HEK293 (cell line): ENCODE results near the gene ZNF93.

Source experiments
- CTCF ChIA-PET: fragments of 350-600 bp; formaldehyde crosslinking; extraction: SDS; loops from one replicate; lab custom pipeline; 2021; ENCODE audit warnings: antibody characterized with exemption; lab: Yijun Ruan, JAX
- POLR2A ChIA-PET: fragments of 300-600 bp; formaldehyde crosslinking; extraction: SDS; loops from one replicate; lab custom pipeline; 2020; ENCODE audit warnings: antibody characterized with exemption, inconsistent platforms; lab: Yijun Ruan, JAX
- H3K27ac ChIP-seq: fragments of 200-500 bp; sonication (Bioruptor generic); 2 replicates; pipeline ENCODE4 v1.5.1; 2014; ENCODE audit warnings: low read depth, low read length, control low read depth, inconsistent platforms; ENCODE audit errors: extremely low read depth
- H3K36me3 ChIP-seq, 2 experiments: fragments of 200-500 bp in 1 of 2; sonication (Bioruptor generic) in 1 of 2; 1 replicate in 1 of 2; 2 replicates in 1 of 2; pipeline ENCODE4 v1.5.1; 2014 to 2017; ENCODE audit warnings: inconsistent platforms in 2 of 2, low read length in 2 of 2; ENCODE audit not compliant: control insufficient read depth in 2 of 2, insufficient read depth in 1 of 2
- H3K4me1 ChIP-seq: fragments of 200-500 bp; sonication (Bioruptor generic); 2 replicates; pipeline ENCODE4 v1.5.1; 2014; ENCODE audit warnings: mild to moderate bottlenecking, low read length, inconsistent platforms; ENCODE audit not compliant: control insufficient read depth, insufficient read depth
- H3K4me3 ChIP-seq: 2 replicates; pipeline ENCODE4 v1.5.1; 2011; ENCODE audit warnings: low read depth, mild to moderate bottlenecking, control low read depth, low read length, moderate library complexity
- H3K9me3 ChIP-seq: fragments of 200-500 bp; sonication (Bioruptor generic); 2 replicates; pipeline ENCODE4 v1.5.1; 2014; ENCODE audit warnings: low read depth, low read length, inconsistent platforms; ENCODE audit not compliant: control insufficient read depth, insufficient read depth
- PRDM1 ChIP-seq: fragments of 450-650 bp; formaldehyde crosslinking; IDR thresholded peaks from 2 replicates; pipeline ENCODE4; 2016; ENCODE audit warnings: missing biosample characterization, missing genetic modification characterization
- PRDM4 ChIP-seq: fragments of 450-650 bp; formaldehyde crosslinking; IDR thresholded peaks from 2 replicates; pipeline ENCODE4 v1.5.1; 2017; ENCODE audit warnings: missing biosample characterization, missing genetic modification characterization
- SALL2 ChIP-seq: fragments of 450-650 bp; formaldehyde crosslinking; IDR thresholded peaks from 2 replicates; pipeline ENCODE4 v1.5.0; 2017; ENCODE audit warnings: missing biosample characterization, mild to moderate bottlenecking, missing genetic modification characterization, borderline replicate concordance
- SCRT1 ChIP-seq: fragments of 450-650 bp; formaldehyde crosslinking; IDR thresholded peaks from 2 replicates; pipeline ENCODE4 v1.5.1; 2016; ENCODE audit warnings: missing biosample characterization, missing genetic modification characterization, borderline replicate concordance
- WT1 ChIP-seq: fragments of 450-650 bp; formaldehyde crosslinking; IDR thresholded peaks from 2 replicates; pipeline ENCODE4 v1.5.1; 2016; ENCODE audit warnings: missing biosample characterization, missing genetic modification characterization
- ZBTB8A ChIP-seq: fragments of 450-650 bp; formaldehyde crosslinking; IDR thresholded peaks from 2 replicates; pipeline ENCODE4 v1.5.1; 2016; ENCODE audit warnings: missing biosample characterization, missing genetic modification characterization
- ZNF146 ChIP-seq: fragments of 450-650 bp; formaldehyde crosslinking; IDR thresholded peaks from 2 replicates; pipeline ENCODE4 v1.5.1; 2016; ENCODE audit warnings: missing biosample characterization, missing genetic modification characterization
- ZNF16 ChIP-seq: fragments of 450-650 bp; formaldehyde crosslinking; IDR thresholded peaks from 2 replicates; pipeline ENCODE4 v1.5.1; 2016; ENCODE audit warnings: low read depth, missing biosample characterization, missing genetic modification characterization
- ZNF19 ChIP-seq: fragments of 450-650 bp; formaldehyde crosslinking; IDR thresholded peaks from 2 replicates; pipeline ENCODE4; 2016; ENCODE audit warnings: missing biosample characterization, missing genetic modification characterization, low read depth
- ZNF2 ChIP-seq: fragments of 450-650 bp; formaldehyde crosslinking; IDR thresholded peaks from 2 replicates; pipeline ENCODE4 v1.5.1; 2016; ENCODE audit warnings: missing biosample characterization, missing genetic modification characterization
- ZNF302 ChIP-seq: fragments of 450-650 bp; formaldehyde crosslinking; IDR thresholded peaks from 2 replicates; pipeline ENCODE4 v1.5.1; 2016; ENCODE audit warnings: missing biosample characterization, missing genetic modification characterization, low read depth
- ZNF449 ChIP-seq: fragments of 450-650 bp; formaldehyde crosslinking; IDR thresholded peaks from 2 replicates; pipeline ENCODE4 v1.5.1; 2017; ENCODE audit warnings: missing biosample characterization, mild to moderate bottlenecking, missing genetic modification characterization, moderate library complexity
- ZNF501 ChIP-seq: fragments of 450-650 bp; formaldehyde crosslinking; IDR thresholded peaks from 2 replicates; pipeline ENCODE4 v1.5.1; 2016; ENCODE audit warnings: missing biosample characterization, missing genetic modification characterization
- ZNF560 ChIP-seq: fragments of 450-650 bp; formaldehyde crosslinking; IDR thresholded peaks from 2 replicates; pipeline ENCODE4 v1.5.1; 2017; ENCODE audit warnings: missing biosample characterization, missing genetic modification characterization, borderline replicate concordance
- ZNF610 ChIP-seq: fragments of 450-650 bp; formaldehyde crosslinking; IDR thresholded peaks from 2 replicates; pipeline ENCODE4 v1.5.1; 2016; ENCODE audit warnings: missing biosample characterization, missing genetic modification characterization, borderline replicate concordance
- ZNF626 ChIP-seq: fragments of 450-650 bp; sonication (Bioruptor Pico); formaldehyde crosslinking; IDR thresholded peaks from 2 replicates; pipeline ENCODE4 v1.5.1; 2018; ENCODE audit warnings: missing biosample characterization, missing genetic modification characterization, inconsistent platforms
- ZNF692 ChIP-seq: fragments of 450-650 bp; formaldehyde crosslinking; IDR thresholded peaks from 2 replicates; pipeline ENCODE4 v1.5.1; 2016; ENCODE audit warnings: missing biosample characterization, missing genetic modification characterization
- ZNF701 ChIP-seq: fragments of 450-650 bp; formaldehyde crosslinking; IDR thresholded peaks from 2 replicates; pipeline ENCODE4 v1.5.1; 2016; ENCODE audit warnings: missing biosample characterization, missing genetic modification characterization
- ZNF776 ChIP-seq: fragments of 450-650 bp; formaldehyde crosslinking; IDR thresholded peaks from 2 replicates; pipeline ENCODE4 v1.5.0; 2017; ENCODE audit warnings: missing biosample characterization, missing genetic modification characterization, borderline replicate concordance
- ZNF777 ChIP-seq: fragments of 450-650 bp; formaldehyde crosslinking; IDR thresholded peaks from 2 replicates; pipeline ENCODE4 v1.5.1; 2017; ENCODE audit warnings: missing biosample characterization, missing genetic modification characterization, borderline replicate concordance
- ZNF785 ChIP-seq: fragments of 450-650 bp; formaldehyde crosslinking; IDR thresholded peaks from 2 replicates; pipeline ENCODE4 v1.5.1; 2016; ENCODE audit warnings: missing biosample characterization, missing genetic modification characterization
- ZNF830 ChIP-seq: fragments of 450-650 bp; IDR thresholded peaks from 2 replicates; pipeline ENCODE4 v1.5.0; 2018; ENCODE audit warnings: missing biosample characterization, missing genetic modification characterization, low read depth, mild to moderate bottlenecking, moderate library complexity
- ZNF843 ChIP-seq: fragments of 450-650 bp; formaldehyde crosslinking; IDR thresholded peaks from 2 replicates; pipeline ENCODE4 v1.5.1; 2016; ENCODE audit warnings: missing biosample characterization, missing genetic modification characterization
- ZSCAN30 ChIP-seq: fragments of 450-650 bp; IDR thresholded peaks from 2 replicates; pipeline ENCODE4 v1.5.1; 2018; ENCODE audit warnings: missing biosample characterization, mild to moderate bottlenecking, missing genetic modification characterization, moderate library complexity
- TF ChIP-seq, protein P1 (sequence below): fragments of 450-650 bp; formaldehyde crosslinking; IDR thresholded peaks from 2 replicates; pipeline ENCODE4 v1.5.1; 2016; ENCODE audit warnings: missing biosample characterization, missing genetic modification characterization
- TF ChIP-seq, protein P2 (sequence below): fragments of 450-650 bp; formaldehyde crosslinking; IDR thresholded peaks from 2 replicates; pipeline ENCODE4 v1.5.1; 2016; ENCODE audit warnings: missing biosample characterization, missing genetic modification characterization

ZNF93 gene

GRCh38 chr19:19946226-19946625 is 45.5 kb downstream of the ZNF93 start:
- Histone ChIP-seq H3K4me3 (no peak overlapping the region), H3K4me1 (no peaks in the 10 kb centered on the region), H3K36me3 (no peaks in the 10 kb centered on the region), H3K27ac (no peak overlapping the region), H3K9me3 (no peaks in the 10 kb centered on the region)
- no peak for TF ChIP-seq SALL2
- ChIA-PET POLR2A (no interaction called here), CTCF (no interaction called here)

GRCh38 chr19:19948800-19949199 is 48.1 kb downstream of the ZNF93 start:
- Histone ChIP-seq H3K9me3 (no peaks in the 10 kb centered on the region), H3K4me1 (no peaks in the 10 kb centered on the region), H3K36me3 (no peaks in the 10 kb centered on the region), H3K4me3 (no peak overlapping the region), H3K27ac (no peak overlapping the region)
- TF ChIP-seq ZSCAN30 (tag by site-specific recombination) (no peak), ZNF701 (tag by site-specific recombination) (no peak), ZNF610 (tag by site-specific recombination) (no peak), ZNF2 (tag by site-specific recombination) (no peak), ZNF146 (tag by site-specific recombination) (no peak), ZNF777 (tag by site-specific recombination) (no peak), PRDM1 (tag by site-specific recombination) (no peak), SALL2 (no peak), ZNF776 (tag by site-specific recombination) (no peak), ZNF560 (tag by site-specific recombination) (no peak), ZNF626 (tag by site-specific recombination) (no peak), ZNF19 (tag by site-specific recombination) (no peak), PRDM4 (tag by site-specific recombination) (no peak), ZNF302 (tag by site-specific recombination) (no peak), WT1 (tag by site-specific recombination) (no peak), SCRT1 (tag by site-specific recombination) (no peak)
- TF ChIP-seq, protein P1, sequence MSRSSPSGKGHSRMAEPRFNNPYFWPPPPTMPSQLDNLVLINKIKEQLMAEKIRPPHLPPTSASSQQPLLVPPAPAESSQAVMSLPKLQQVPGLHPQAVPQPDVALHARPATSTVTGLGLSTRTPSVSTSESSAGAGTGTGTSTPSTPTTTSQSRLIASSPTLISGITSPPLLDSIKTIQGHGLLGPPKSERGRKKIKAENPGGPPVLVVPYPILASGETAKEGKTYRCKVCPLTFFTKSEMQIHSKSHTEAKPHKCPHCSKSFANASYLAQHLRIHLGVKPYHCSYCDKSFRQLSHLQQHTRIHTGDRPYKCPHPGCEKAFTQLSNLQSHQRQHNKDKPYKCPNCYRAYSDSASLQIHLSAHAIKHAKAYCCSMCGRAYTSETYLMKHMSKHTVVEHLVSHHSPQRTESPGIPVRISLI = no peak
- TF ChIP-seq, protein P2, sequence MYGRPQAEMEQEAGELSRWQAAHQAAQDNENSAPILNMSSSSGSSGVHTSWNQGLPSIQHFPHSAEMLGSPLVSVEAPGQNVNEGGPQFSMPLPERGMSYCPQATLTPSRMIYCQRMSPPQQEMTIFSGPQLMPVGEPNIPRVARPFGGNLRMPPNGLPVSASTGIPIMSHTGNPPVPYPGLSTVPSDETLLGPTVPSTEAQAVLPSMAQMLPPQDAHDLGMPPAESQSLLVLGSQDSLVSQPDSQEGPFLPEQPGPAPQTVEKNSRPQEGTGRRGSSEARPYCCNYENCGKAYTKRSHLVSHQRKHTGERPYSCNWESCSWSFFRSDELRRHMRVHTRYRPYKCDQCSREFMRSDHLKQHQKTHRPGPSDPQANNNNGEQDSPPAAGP (tag by site-specific recombination) = no peak
- ChIA-PET POLR2A (no interaction called here), CTCF (interaction anchor here (0.6 kb wide), 1 partner anchor 106 kb away, joined by 3 read pairs; no protein-coding TSS in a partner anchor)

GRCh38 chr19:19955208-19955607 is 54.5 kb downstream of the ZNF93 start:
- H3K9me3 ChIP-seq = no peaks in the 10 kb centered on the region
- H3K4me1 ChIP-seq = no peaks in the 10 kb centered on the region
- no peak overlapping the region for H3K27ac ChIP-seq
- H3K36me3 ChIP-seq = no peaks in the 10 kb centered on the region
- CTCF ChIA-PET = no interaction called here
- POLR2A ChIA-PET = no interaction called here
- H3K4me3 ChIP-seq = no peak overlapping the region
- no peak for TF ChIP-seq ZNF843 (tag by site-specific recombination)
- TF ChIP-seq ZNF692 (tag by site-specific recombination) = no peak
- TF ChIP-seq SALL2 = no peak
- TF ChIP-seq ZBTB8A = no peak
- TF ChIP-seq ZNF830 (tag by site-specific recombination) = no peak
- no peak for TF ChIP-seq ZNF16 (tag by site-specific recombination)
- no peak for TF ChIP-seq ZNF785 (tag by site-specific recombination)
- no peak for TF ChIP-seq ZNF449
- no peak for TF ChIP-seq ZNF501
